NCI-H1105 treated with DMSO at 0.1 percent for 48 hours (cell line): ENCODE data around the gene ZNF189.
"Not testable (repeated sequence)": the region's sequence is repeated elsewhere in the genome, so short reads cannot be mapped to it uniquely, and the experiment has no call there.

ENCODE experiments used
- DNase-seq: peaks from one replicate; lab custom pipeline; 2025; lab: John Stamatoyannopoulos, UW

Gene ZNF189

GRCh38 chr9:101380295-101380694 lies 18.4 kb upstream of the ZNF189 start:
- DNase-seq: no peak

GRCh38 chr9:101381118-101381517 lies 17.5 kb upstream of the ZNF189 start:
- DNase-seq: no peak

- no peak for DNase-seq
Measured at GRCh38 chr9:101381833-101382342, 16.8 kb upstream of the ZNF189 start.

GRCh38 chr9:101383361-101383760 lies 15.3 kb upstream of the ZNF189 start:
- DNase-seq: no peak

GRCh38 chr9:101384873-101385536 lies 13.6 kb upstream of the ZNF189 start, which contains the start of gene BAAT:
Gene BAAT, minus strand, starts transcription at chr9:101385006. Its CDS starts 13,602 bp downstream, at chr9:101371404.
- DNase-seq: not testable (repeated sequence)

GRCh38 chr9:101387871-101388506 lies 10.7 kb upstream of the ZNF189 start:
- peak; percentile 79 for DNase-seq

- DNase-seq: peak; percentile 40
Measured at GRCh38 chr9:101388507-101388993, 10.1 kb upstream of the ZNF189 start.

GRCh38 chr9:101393135-101393534 lies 5.5 kb upstream of the ZNF189 start:
- DNase-seq: no peak

GRCh38 chr9:101394687-101395086 lies 4.0 kb upstream of the ZNF189 start:
- no peak for DNase-seq

- DNase-seq: no peak
Measured at GRCh38 chr9:101397746-101398067, 944 bp upstream of the ZNF189 start.

GRCh38 chr9:101398930-101399642 lies 435 bp downstream of the ZNF189 start:
- DNase-seq: peak; percentile 17

- DNase-seq: no peak
Measured at GRCh38 chr9:101399643-101399970, 956 bp downstream of the ZNF189 start.

GRCh38 chr9:101400120-101400519 lies 1.5 kb downstream of the ZNF189 start:
- peak; percentile 18 for DNase-seq

- DNase-seq: no peak
Measured at GRCh38 chr9:101403516-101404285, 5.0 kb downstream of the ZNF189 start.

- DNase-seq: no peak
Measured at GRCh38 chr9:101408374-101409078, 9.9 kb downstream of the ZNF189 start.

- DNase-seq: no peak
Measured at GRCh38 chr9:101409079-101409477, 10.4 kb downstream of the ZNF189 start.

- DNase-seq: no peak
Measured at GRCh38 chr9:101414839-101415238, 16.2 kb downstream of the ZNF189 start.

GRCh38 chr9:101415578-101415977 lies 16.9 kb downstream of the ZNF189 start:
- no peak for DNase-seq

GRCh38 chr9:101417389-101417788 lies 18.7 kb downstream of the ZNF189 start:
- no peak for DNase-seq

GRCh38 chr9:101417977-101418376 lies 19.3 kb downstream of the ZNF189 start:
- DNase-seq: no peak
